ENCODE data around the gene SULF2.
"Not testable (repeated sequence)": the region's sequence is repeated elsewhere in the genome, so short reads cannot be mapped to it uniquely, and the experiment has no call there.

The SULF2 gene

GRCh38 chr20:47804972-47805371 lies 19.7 kb upstream of the SULF2 start:
- in situ Hi-C loops (cut with MboI; ENCODE audit: low sequenced_read_pairs) = not testable (repeated sequence)

GRCh38 chr20:47804224-47804825 lies 19.0 kb upstream of the SULF2 start:
- in situ Hi-C loops (cut with MboI; ENCODE audit: low sequenced_read_pairs) = not testable (repeated sequence)

GRCh38 chr20:47802975-47803374 lies 17.7 kb upstream of the SULF2 start:
- in situ Hi-C loops (cut with MboI; ENCODE audit: low sequenced_read_pairs) = no loop called here

GRCh38 chr20:47802226-47802920 lies 17.1 kb upstream of the SULF2 start:
- in situ Hi-C loops (cut with MboI; ENCODE audit: low sequenced_read_pairs) = no loop called here

GRCh38 chr20:47801759-47802158 lies 16.5 kb upstream of the SULF2 start:
- in situ Hi-C loops (cut with MboI; ENCODE audit: low sequenced_read_pairs) = no loop called here

- in situ Hi-C loops (cut with MboI; ENCODE audit: low sequenced_read_pairs) = no loop called here
Observed at GRCh38 chr20:47801079-47801478, 15.8 kb upstream of the SULF2 start.

GRCh38 chr20:47800623-47801022 lies 15.3 kb upstream of the SULF2 start:
- in situ Hi-C loops (cut with MboI; ENCODE audit: low sequenced_read_pairs) = no loop called here

GRCh38 chr20:47799116-47799715 lies 13.9 kb upstream of the SULF2 start:
- in situ Hi-C loops (cut with MboI; ENCODE audit: low sequenced_read_pairs) = no loop called here

GRCh38 chr20:47796971-47797370 lies 11.7 kb upstream of the SULF2 start:
- in situ Hi-C loops (cut with MboI; ENCODE audit: low sequenced_read_pairs) = no loop called here

- in situ Hi-C loops (cut with MboI; ENCODE audit: low sequenced_read_pairs) = no loop called here
Observed at GRCh38 chr20:47795214-47795907, 10.1 kb upstream of the SULF2 start.

GRCh38 chr20:47794264-47794663 lies 9.0 kb upstream of the SULF2 start:
- in situ Hi-C loops (cut with MboI; ENCODE audit: low sequenced_read_pairs) = not testable (repeated sequence)

GRCh38 chr20:47792021-47792618 lies 6.8 kb upstream of the SULF2 start:
- in situ Hi-C loops (cut with MboI; ENCODE audit: low sequenced_read_pairs) = no loop called here

- in situ Hi-C loops (cut with MboI; ENCODE audit: low sequenced_read_pairs) = no loop called here
Observed at GRCh38 chr20:47791084-47791599, 5.9 kb upstream of the SULF2 start.

GRCh38 chr20:47790580-47790965 lies 5.3 kb upstream of the SULF2 start:
- in situ Hi-C loops (cut with MboI; ENCODE audit: low sequenced_read_pairs) = no loop called here

GRCh38 chr20:47789764-47790579 lies 4.7 kb upstream of the SULF2 start:
- in situ Hi-C loops (cut with MboI; ENCODE audit: low sequenced_read_pairs) = no loop called here

- in situ Hi-C loops (cut with MboI; ENCODE audit: low sequenced_read_pairs) = no loop called here
Observed at GRCh38 chr20:47789081-47789763, 3.9 kb upstream of the SULF2 start.

- in situ Hi-C loops (cut with MboI; ENCODE audit: low sequenced_read_pairs) = no loop called here
Observed at GRCh38 chr20:47788741-47789080, 3.4 kb upstream of the SULF2 start.

GRCh38 chr20:47786765-47787107 lies 1.5 kb upstream of the SULF2 start:
- in situ Hi-C loops (cut with MboI; ENCODE audit: low sequenced_read_pairs) = no loop called here

GRCh38 chr20:47785854-47786764 lies 828 bp upstream of the SULF2 start:
- in situ Hi-C loops (cut with MboI; ENCODE audit: low sequenced_read_pairs) = no loop called here

All from hTERT RPE-1 (cell line).